Measurements from ENCODE around the gene RXRG. TPM values are rescaled to one million over a fixed set of nuclear protein-coding genes. Genes with fewer than 3 reads are reported as not detected.

Gene RXRG
- total and polyA plus RNA-seq, 7 donors: 2.8 to 45.9 (median 12.8) TPM

DNA sequence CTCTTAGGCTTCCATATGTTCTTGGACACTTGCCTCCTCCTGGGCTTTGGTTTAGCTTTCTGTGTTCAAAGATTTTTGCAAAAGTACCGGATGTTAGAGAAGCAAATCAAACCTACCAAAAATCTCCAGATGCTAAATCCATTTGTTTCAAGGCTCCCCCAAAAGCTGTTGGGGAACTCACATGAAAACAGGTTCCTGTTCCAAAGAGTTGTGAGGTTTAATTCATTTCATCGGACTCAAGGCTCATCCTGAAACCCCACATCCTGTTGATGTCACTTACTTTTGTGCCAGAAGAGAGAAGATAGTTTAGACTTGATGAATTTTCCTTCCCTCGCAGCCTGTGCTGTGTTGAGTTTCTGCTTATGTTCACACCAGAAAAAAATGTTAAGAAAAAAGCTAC is 41.7 kb upstream of the RXRG start:
- ATAC-seq (no peak), DNase-seq (no peak)
- peaks cover 16% of the 10 kb centered on the region for H3K4me1 ChIP-seq
- no peaks in the 10 kb centered on the region for H3K27me3 ChIP-seq (ENCODE audit: insufficient read depth in 3 of 3, low read length in 2 of 3)
- H3K9me3 ChIP-seq: no peaks in the 10 kb centered on the region
- no peaks in the 10 kb centered on the region for H3K36me3 ChIP-seq (ENCODE audit: insufficient read depth in 1 of 2, low read depth in 1 of 2)
- 48 to 60% (median 55%) methylated on average over 3 of the region's 3 CpGs for WGBS, 3 donors
- H3K4me3 ChIP-seq: no peak overlapping the region
- TF ChIP-seq, protein P1, sequence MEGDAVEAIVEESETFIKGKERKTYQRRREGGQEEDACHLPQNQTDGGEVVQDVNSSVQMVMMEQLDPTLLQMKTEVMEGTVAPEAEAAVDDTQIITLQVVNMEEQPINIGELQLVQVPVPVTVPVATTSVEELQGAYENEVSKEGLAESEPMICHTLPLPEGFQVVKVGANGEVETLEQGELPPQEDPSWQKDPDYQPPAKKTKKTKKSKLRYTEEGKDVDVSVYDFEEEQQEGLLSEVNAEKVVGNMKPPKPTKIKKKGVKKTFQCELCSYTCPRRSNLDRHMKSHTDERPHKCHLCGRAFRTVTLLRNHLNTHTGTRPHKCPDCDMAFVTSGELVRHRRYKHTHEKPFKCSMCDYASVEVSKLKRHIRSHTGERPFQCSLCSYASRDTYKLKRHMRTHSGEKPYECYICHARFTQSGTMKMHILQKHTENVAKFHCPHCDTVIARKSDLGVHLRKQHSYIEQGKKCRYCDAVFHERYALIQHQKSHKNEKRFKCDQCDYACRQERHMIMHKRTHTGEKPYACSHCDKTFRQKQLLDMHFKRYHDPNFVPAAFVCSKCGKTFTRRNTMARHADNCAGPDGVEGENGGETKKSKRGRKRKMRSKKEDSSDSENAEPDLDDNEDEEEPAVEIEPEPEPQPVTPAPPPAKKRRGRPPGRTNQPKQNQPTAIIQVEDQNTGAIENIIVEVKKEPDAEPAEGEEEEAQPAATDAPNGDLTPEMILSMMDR (IDR thresholded peaks at IDR 0.05): no peak
- intact Hi-C loops (cut with DNase I): no loop called here
- no peak overlapping the region for H3K27ac ChIP-seq

DNA sequence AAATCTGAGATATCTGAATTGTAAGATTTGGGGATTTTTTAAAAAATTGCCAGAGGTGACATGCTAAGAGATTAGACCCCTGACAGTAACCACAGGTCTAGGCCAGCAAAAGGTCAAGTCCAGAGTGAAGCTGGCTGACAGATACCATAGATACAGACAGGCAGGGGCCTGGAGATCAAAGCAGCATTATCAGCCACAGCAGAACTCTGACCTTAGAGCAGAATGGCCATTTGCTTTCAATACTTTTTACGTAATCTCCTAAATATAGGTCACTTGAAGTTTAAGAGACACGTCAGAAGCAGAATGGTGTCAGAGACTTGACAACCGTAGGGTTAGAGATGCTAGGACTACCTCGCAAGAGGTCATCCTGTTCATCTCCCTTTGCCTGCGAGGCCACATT is 40.8 kb upstream of the RXRG start:
- Histone ChIP-seq H3K36me3 (ENCODE audit: insufficient read depth in 1 of 2, low read depth in 1 of 2) (no peaks in the 10 kb centered on the region), H3K4me1 (peaks cover 16% of the 10 kb centered on the region), H3K27me3 (ENCODE audit: insufficient read depth in 3 of 3, low read length in 2 of 3) (no peaks in the 10 kb centered on the region), H3K27ac (no peak overlapping the region), H3K9me3 (no peaks in the 10 kb centered on the region), H3K4me3 (no peak overlapping the region)
- 77 to 95% (median 81%) methylated on average over 5 of the region's 5 CpGs for WGBS, 3 donors
- intact Hi-C loops (cut with DNase I): no loop called here
- TF ChIP-seq, protein P1 (IDR thresholded peaks at IDR 0.05): no peak
- DNase-seq: no peak
- ATAC-seq: no peak

DNA sequence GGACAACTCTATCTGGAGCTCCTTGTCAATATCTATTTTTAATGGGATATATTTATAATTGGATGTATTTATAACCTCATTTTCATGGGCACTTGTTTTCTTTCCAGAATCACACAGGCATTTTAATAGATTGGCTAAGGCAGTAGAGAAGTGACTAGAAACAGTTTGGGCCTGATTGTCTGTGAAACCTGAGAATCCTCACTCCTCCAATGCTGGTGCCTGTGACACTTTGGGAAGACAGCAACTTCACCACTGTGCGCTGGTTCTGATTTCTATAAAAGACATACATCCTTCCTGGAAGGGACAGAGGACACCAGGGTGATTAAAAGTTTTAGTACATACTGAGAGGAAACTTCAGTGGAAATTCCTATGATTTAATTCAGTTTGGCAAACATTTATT is 39.6 kb upstream of the RXRG start:
- H3K27ac ChIP-seq: peak overlapping the region; percentile 13
- DNase-seq: no peak
- H3K36me3 ChIP-seq (ENCODE audit: insufficient read depth in 1 of 2, low read depth in 1 of 2): no peaks in the 10 kb centered on the region
- H3K9me3 ChIP-seq: no peaks in the 10 kb centered on the region
- no peaks in the 10 kb centered on the region for H3K27me3 ChIP-seq (ENCODE audit: insufficient read depth in 3 of 3, low read length in 2 of 3)
- WGBS, 3 donors: 28 to 43% (median 29%) methylated on average over 1 of the region's 1 CpG
- peak in 3 of 4 donors; percentile 52 to 71 (median 57) for ATAC-seq
- H3K4me3 ChIP-seq: no peak overlapping the region
- TF ChIP-seq, protein P1 (IDR thresholded peaks at IDR 0.05): no peak
- H3K4me1 ChIP-seq: peaks cover 16% of the 10 kb centered on the region
- intact Hi-C loops (cut with DNase I): no loop called here

DNA sequence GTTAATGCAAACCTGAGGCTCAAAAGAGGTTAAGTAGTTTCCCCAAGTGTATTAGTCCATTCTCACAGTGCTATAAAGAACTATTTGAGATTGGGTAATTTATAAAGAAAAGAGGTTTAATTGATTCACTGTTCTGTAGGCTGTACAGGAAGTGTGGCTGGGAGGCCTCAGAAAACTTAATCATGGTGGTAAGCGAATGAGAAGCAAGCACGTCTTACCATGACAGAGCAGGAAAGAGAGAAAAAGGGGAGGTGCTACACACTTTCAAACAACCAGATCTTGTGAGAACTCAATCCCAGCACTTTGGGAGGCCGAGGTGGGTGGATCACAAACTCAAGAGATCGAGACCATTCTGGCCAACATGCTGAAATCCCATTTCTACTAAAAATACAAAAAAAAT is 38.5 kb upstream of the RXRG start:
- no peak for ATAC-seq

More for the DNA sequence above, 38.5 kb upstream of the RXRG start:
- Histone ChIP-seq H3K9me3 (no peaks in the 10 kb centered on the region), H3K27ac (no peak overlapping the region), H3K36me3 (ENCODE audit: insufficient read depth in 1 of 2, low read depth in 1 of 2) (no peaks in the 10 kb centered on the region), H3K4me3 (no peak overlapping the region), H3K27me3 (ENCODE audit: insufficient read depth in 3 of 3, low read length in 2 of 3) (no peaks in the 10 kb centered on the region), H3K4me1 (peaks cover 14% of the 10 kb centered on the region)
- no peak for DNase-seq
- 97 to 98% (median 97%) methylated on average over 4 of the region's 4 CpGs for WGBS, 3 donors
- intact Hi-C loops (cut with DNase I): no loop called here
- TF ChIP-seq, protein P1 (IDR thresholded peaks at IDR 0.05): no peak
